GM12878 (cell line): ENCODE data around the gene GRIK1. TPM values are rescaled to one million over a fixed set of nuclear protein-coding genes. Genes with fewer than 3 reads are reported as not detected.

ENCODE experiments used
- ATAC-seq: fragments of 200-7000 bp; cut with Tn5 transposase; 3 replicates; pipeline ENCODE4 v1.9.1; 2020; ENCODE audit warnings: mild to moderate bottlenecking, moderate library complexity
- BruUV-seq: library from RNA; stranded (reverse); fragments of 400-500 nt; replicated peaks from 2 replicates; lab custom pipeline; 2021; lab: Mats Ljungman, UMichigan
- CTCF ChIA-PET: fragments of 300-600 bp; sonication (Branson Sonifier 250); formaldehyde crosslinking; extraction: SDS; loops from one replicate; lab custom pipeline; 2021; ENCODE audit warnings: inconsistent platforms; lab: Yijun Ruan, JAX
- POLR2A ChIA-PET: fragments of 350-600 bp; formaldehyde crosslinking; extraction: SDS; loops from one replicate; lab custom pipeline; 2021; ENCODE audit warnings: inconsistent platforms; lab: Charles Lee
- RAD21 ChIA-PET: fragments of 300-600 bp; sonication (Branson Sonifier 250); formaldehyde crosslinking; loops from one replicate; lab custom pipeline; 2023; ENCODE audit warnings: antibody characterized with exemption; ENCODE audit not compliant: unreplicated experiment; lab: Charles Lee
- SMC1A ChIA-PET: fragments of 300-600 bp; sonication (Branson Sonifier 250); formaldehyde crosslinking; loops from one replicate; lab custom pipeline; 2023; ENCODE audit not compliant: unreplicated experiment, uncharacterized antibody; lab: Charles Lee
- DNase-seq: peaks from one replicate; pipeline ENCODE4 v3.0.0-alpha.2; 2011; ENCODE audit warnings: low read depth, low spot score
- FAIRE-seq: peaks from 3 replicates; lab custom pipeline; 2011; peaks lifted over from hg19 to GRCh38; lab: Jason Lieb, UNC
- H2AFZ ChIP-seq: 2 replicates; pipeline ENCODE4 v1.6.0; 2011; ENCODE audit warnings: low read depth, low read length, control low read depth; ENCODE audit not compliant: control insufficient read depth
- H3K27ac ChIP-seq: 2 replicates; pipeline ENCODE4 v1.5.1; 2011; ENCODE audit warnings: control low read depth; ENCODE audit not compliant: control insufficient read depth, insufficient read depth
- H3K27me3 ChIP-seq, 2 experiments: replicated peaks in 1 of 2; 2 replicates each; pipeline versions ENCODE4 v1.6.0 to v1.6.1; 2011; ENCODE audit warnings: low read length in 1 of 2; ENCODE audit not compliant: control insufficient read depth in 2 of 2, insufficient read depth in 2 of 2
- H3K36me3 ChIP-seq, 2 experiments: 2 replicates each; pipeline ENCODE4 v1.5.1; 2011; ENCODE audit warnings: low read length in 1 of 2; ENCODE audit not compliant: control insufficient read depth in 2 of 2, insufficient read depth in 2 of 2
- H3K4me1 ChIP-seq: 2 replicates; pipeline ENCODE4 v1.6.1; 2011; ENCODE audit warnings: mild to moderate bottlenecking, low read length, moderate library complexity, mixed read lengths; ENCODE audit not compliant: control insufficient read depth, insufficient read depth
- H3K4me2 ChIP-seq: 2 replicates; pipeline ENCODE4 v1.6.0; 2011; ENCODE audit warnings: control low read depth; ENCODE audit not compliant: control insufficient read depth, insufficient read depth
- H3K4me3 ChIP-seq: fragments of 200-600 bp; sonication (generic); 2 replicates; pipeline ENCODE4 v1.5.1; 2016
- H3K79me2 ChIP-seq: 2 replicates; pipeline ENCODE4 v1.6.0; 2011; ENCODE audit warnings: low read length; ENCODE audit not compliant: control insufficient read depth, insufficient read depth
- H3K9ac ChIP-seq: 2 replicates; pipeline ENCODE4 v1.8.0; 2011; ENCODE audit warnings: low read length, control low read depth, mixed read lengths; ENCODE audit not compliant: control insufficient read depth, insufficient read depth
- H3K9me3 ChIP-seq: replicated peaks from 3 replicates; pipeline ENCODE4 v1.5.1; 2011; ENCODE audit warnings: mild to moderate bottlenecking, low read length; ENCODE audit not compliant: control insufficient read depth, insufficient read depth
- H4K20me1 ChIP-seq: 2 replicates; pipeline ENCODE4 v1.6.0; 2011; ENCODE audit not compliant: control insufficient read depth, insufficient read depth
- ATF2 ChIP-seq: IDR thresholded peaks from 2 replicates; pipeline ENCODE4 v1.6.1; 2012; ENCODE audit warnings: low read length, inconsistent platforms
- CHD4 ChIP-seq: fragments of 200-600 bp; sonication (generic); IDR thresholded peaks from 2 replicates; pipeline ENCODE4 v1.6.1; 2016; ENCODE audit warnings: mild to moderate bottlenecking
- CTCF ChIP-seq, 3 experiments: IDR thresholded peaks in 2 of 3; conservative IDR thresholded peaks in 1 of 3; 2 replicates each; pipeline ENCODE4 v1.5.1; 2011; ENCODE audit warnings: low read depth in 3 of 3, low read length in 3 of 3, mild to moderate bottlenecking in 3 of 3, control low read depth in 2 of 3, moderate library complexity in 2 of 3, inconsistent platforms in 1 of 3, mixed read lengths in 1 of 3; ENCODE audit not compliant: control insufficient read depth in 2 of 3, insufficient read depth in 1 of 3; ENCODE audit errors: extremely low read depth in 1 of 3
- KLF5 ChIP-seq: fragments of 450-650 bp; IDR thresholded peaks from 2 replicates; pipeline ENCODE4 v1.6.1; 2014; ENCODE audit warnings: mild to moderate bottlenecking; ENCODE audit not compliant: partially characterized antibody
- MXI1 ChIP-seq: fragments of 150-350 bp; IDR thresholded peaks from 2 replicates; pipeline ENCODE4 v1.6.1; 2011; ENCODE audit warnings: low read depth, mild to moderate bottlenecking, inconsistent platforms, low read length, improper control_type of control experiment
- RCOR1 ChIP-seq: conservative IDR thresholded peaks from 2 replicates; pipeline ENCODE4 v1.6.1; 2012; ENCODE audit warnings: low read depth, low read length, improper control_type of control experiment
- SMAD5 ChIP-seq: IDR thresholded peaks from 2 replicates; pipeline ENCODE4 v1.6.1; 2016; ENCODE audit warnings: antibody characterized with exemption, low read depth
- YY1 ChIP-seq: IDR thresholded peaks from 2 replicates; pipeline ENCODE4 v1.6.1; 2011; ENCODE audit warnings: low read depth, mild to moderate bottlenecking, low read length
- ZSCAN29 ChIP-seq: fragments of 450-650 bp; IDR thresholded peaks from 2 replicates; pipeline ENCODE4 v1.6.1; 2017; ENCODE audit warnings: mild to moderate bottlenecking, moderate library complexity
- WGBS: methylation state at CpG from one replicate; pipeline ENCODE4 v1.1.6; 2016; ENCODE audit warnings: low lambda C conversion rate; ENCODE audit not compliant: insufficient replicate concordance, insufficient coverage; ENCODE audit errors: missing lambda C conversion rate; 5-methylcytosine and 5-hydroxymethylcytosine counted together
- in situ Hi-C: fragments of 300-500 bp; cut with MboI; formaldehyde crosslinking; loops from 9 replicates; pipeline ENCODE4 v1.14.3; 2018; ENCODE audit warnings: mixed read lengths
- intact Hi-C: fragments of 100-400 bp; cut with micrococcal nuclease; formaldehyde crosslinking; loops from one replicate; pipeline ENCODE4 v1.14.2; 2022; ENCODE audit not compliant: unreplicated experiment
- polyA plus RNA-seq, 11 experiments: library from polyadenylated mRNA; depleted of rRNA in 4 of 11; unstranded in 6 of 11; stranded (reverse) in 5 of 11; fragments of >200 nt; fragmentation: Nextera tagmentation in 4 of 11; fragmentation: Illumina TruSeq in 1 of 11; extraction: Ambion mirVana in 4 of 11; extraction: Trizol in 1 of 11; gene quantifications; 1 replicate in 1 of 11; 2 replicates in 10 of 11; pipeline versions ENCODE4 v1.2.1 to v1.2.3, GENCODE V29; 2011 to 2016; ENCODE audit warnings: inconsistent platforms in 2 of 11, missing spikeins in 2 of 11, low read depth in 1 of 11
- total RNA-seq, 4 experiments: library from RNA; depleted of rRNA in 3 of 4; stranded (reverse); fragments of >200 nt in 3 of 4; fragmentation: Illumina TruSeq in 1 of 4; extraction: Trizol in 1 of 4; gene quantifications; 2 replicates each; pipeline versions ENCODE4 v1.2.1 to v1.2.3, GENCODE V29; 2013 to 2021
- TF ChIP-seq, protein P1 (sequence below): IDR thresholded peaks from 2 replicates; pipeline ENCODE4 v1.6.1; 2012; ENCODE audit warnings: mild to moderate bottlenecking, low read depth, low read length
- TF ChIP-seq, protein P2 (sequence below): fragments of 450-650 bp; IDR thresholded peaks from 2 replicates; pipeline ENCODE4 v1.6.1; 2017; ENCODE audit warnings: mild to moderate bottlenecking, low read depth, inconsistent platforms; ENCODE audit not compliant: poor library complexity, severe bottlenecking
- TF ChIP-seq, protein P3 (sequence below): IDR thresholded peaks from 2 replicates; pipeline ENCODE4 v1.6.1; 2011; ENCODE audit warnings: borderline replicate concordance, low read depth, mild to moderate bottlenecking, moderate library complexity, low read length; ENCODE audit not compliant: insufficient read depth, poor library complexity, severe bottlenecking

GRIK1 gene
- total and polyA plus RNA-seq, 10 of the 15 experiments (the other 5 are each of a cell fraction or from before 2014, with no cell fraction given), result 0.05 to 0.13 (median 0.09) TPM; not detected in 7

GRCh38 chr21:29639366-29640079 lies 300.3 kb downstream of the GRIK1 start:
- no peak overlapping the region for H2AFZ ChIP-seq
- H3K9ac ChIP-seq, result no peak overlapping the region
- H3K27ac ChIP-seq, result peak overlapping the region; percentile 56
- POLR2A ChIA-PET, result no interaction called here
- BruUV-seq, result no TSS peak
- DNase-seq, result no peak
- RAD21 ChIA-PET, result no interaction called here
- peak overlapping the region; percentile 22; the same call in 1 of the 2 replicates for H3K4me3 ChIP-seq
- H4K20me1 ChIP-seq, result no peaks in the 10 kb centered on the region
- no peaks in the 10 kb centered on the region for H3K79me2 ChIP-seq
- H3K4me1 ChIP-seq, result peaks cover 15% of the 10 kb centered on the region
- peak; percentile 57 for ATAC-seq
- CTCF ChIA-PET, result interaction anchor here (1.0 to 1.1 kb wide), 2 partner anchors 210 to 211 kb away, joined by 3 read pairs; no protein-coding TSS in a partner anchor
- SMC1A ChIA-PET, result interaction anchor here (1.1 kb wide), 1 partner anchor 11 kb away, joined by 3 read pairs; no protein-coding TSS in a partner anchor
- no peaks in the 10 kb centered on the region for H3K27me3 ChIP-seq
- in situ Hi-C loops (no loop called here), intact Hi-C loops (no loop called here)
- no peak for FAIRE-seq
- no peaks in the 10 kb centered on the region for H3K36me3 ChIP-seq
- H3K9me3 ChIP-seq, result no peaks in the 10 kb centered on the region; the same call in 2 of the 3 replicates
- 7% methylated on average over 5 of the region's 5 CpGs for WGBS
- peak overlapping the region; percentile 43; the same call in 1 of the 2 replicates for H3K4me2 ChIP-seq
- no peak for TF ChIP-seq KLF5
- TF ChIP-seq ZSCAN29, result no peak
- TF ChIP-seq RCOR1, result no peak
- TF ChIP-seq, protein P1, sequence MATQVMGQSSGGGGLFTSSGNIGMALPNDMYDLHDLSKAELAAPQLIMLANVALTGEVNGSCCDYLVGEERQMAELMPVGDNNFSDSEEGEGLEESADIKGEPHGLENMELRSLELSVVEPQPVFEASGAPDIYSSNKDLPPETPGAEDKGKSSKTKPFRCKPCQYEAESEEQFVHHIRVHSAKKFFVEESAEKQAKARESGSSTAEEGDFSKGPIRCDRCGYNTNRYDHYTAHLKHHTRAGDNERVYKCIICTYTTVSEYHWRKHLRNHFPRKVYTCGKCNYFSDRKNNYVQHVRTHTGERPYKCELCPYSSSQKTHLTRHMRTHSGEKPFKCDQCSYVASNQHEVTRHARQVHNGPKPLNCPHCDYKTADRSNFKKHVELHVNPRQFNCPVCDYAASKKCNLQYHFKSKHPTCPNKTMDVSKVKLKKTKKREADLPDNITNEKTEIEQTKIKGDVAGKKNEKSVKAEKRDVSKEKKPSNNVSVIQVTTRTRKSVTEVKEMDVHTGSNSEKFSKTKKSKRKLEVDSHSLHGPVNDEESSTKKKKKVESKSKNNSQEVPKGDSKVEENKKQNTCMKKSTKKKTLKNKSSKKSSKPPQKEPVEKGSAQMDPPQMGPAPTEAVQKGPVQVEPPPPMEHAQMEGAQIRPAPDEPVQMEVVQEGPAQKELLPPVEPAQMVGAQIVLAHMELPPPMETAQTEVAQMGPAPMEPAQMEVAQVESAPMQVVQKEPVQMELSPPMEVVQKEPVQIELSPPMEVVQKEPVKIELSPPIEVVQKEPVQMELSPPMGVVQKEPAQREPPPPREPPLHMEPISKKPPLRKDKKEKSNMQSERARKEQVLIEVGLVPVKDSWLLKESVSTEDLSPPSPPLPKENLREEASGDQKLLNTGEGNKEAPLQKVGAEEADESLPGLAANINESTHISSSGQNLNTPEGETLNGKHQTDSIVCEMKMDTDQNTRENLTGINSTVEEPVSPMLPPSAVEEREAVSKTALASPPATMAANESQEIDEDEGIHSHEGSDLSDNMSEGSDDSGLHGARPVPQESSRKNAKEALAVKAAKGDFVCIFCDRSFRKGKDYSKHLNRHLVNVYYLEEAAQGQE, result no peak
- TF ChIP-seq CHD4, result no peak
- no peak for TF ChIP-seq ATF2
- no peak for TF ChIP-seq MXI1
- TF ChIP-seq SMAD5, result no peak
- TF ChIP-seq, protein P2, sequence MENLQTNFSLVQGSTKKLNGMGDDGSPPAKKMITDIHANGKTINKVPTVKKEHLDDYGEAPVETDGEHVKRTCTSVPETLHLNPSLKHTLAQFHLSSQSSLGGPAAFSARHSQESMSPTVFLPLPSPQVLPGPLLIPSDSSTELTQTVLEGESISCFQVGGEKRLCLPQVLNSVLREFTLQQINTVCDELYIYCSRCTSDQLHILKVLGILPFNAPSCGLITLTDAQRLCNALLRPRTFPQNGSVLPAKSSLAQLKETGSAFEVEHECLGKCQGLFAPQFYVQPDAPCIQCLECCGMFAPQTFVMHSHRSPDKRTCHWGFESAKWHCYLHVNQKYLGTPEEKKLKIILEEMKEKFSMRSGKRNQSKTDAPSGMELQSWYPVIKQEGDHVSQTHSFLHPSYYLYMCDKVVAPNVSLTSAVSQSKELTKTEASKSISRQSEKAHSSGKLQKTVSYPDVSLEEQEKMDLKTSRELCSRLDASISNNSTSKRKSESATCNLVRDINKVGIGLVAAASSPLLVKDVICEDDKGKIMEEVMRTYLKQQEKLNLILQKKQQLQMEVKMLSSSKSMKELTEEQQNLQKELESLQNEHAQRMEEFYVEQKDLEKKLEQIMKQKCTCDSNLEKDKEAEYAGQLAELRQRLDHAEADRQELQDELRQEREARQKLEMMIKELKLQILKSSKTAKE, result no peak
- TF ChIP-seq CTCF (IDR thresholded peaks at IDR 0.05 in 2 of 3, conservative IDR thresholded peaks at IDR 0.05 in 1 of 3; ENCODE audit: control insufficient read depth in 2 of 3, extremely low read depth in 1 of 3, insufficient read depth in 1 of 3, low read depth in 3 of 3, low read length in 3 of 3), result no peak
- TF ChIP-seq YY1, result no peak
- TF ChIP-seq, protein P3, sequence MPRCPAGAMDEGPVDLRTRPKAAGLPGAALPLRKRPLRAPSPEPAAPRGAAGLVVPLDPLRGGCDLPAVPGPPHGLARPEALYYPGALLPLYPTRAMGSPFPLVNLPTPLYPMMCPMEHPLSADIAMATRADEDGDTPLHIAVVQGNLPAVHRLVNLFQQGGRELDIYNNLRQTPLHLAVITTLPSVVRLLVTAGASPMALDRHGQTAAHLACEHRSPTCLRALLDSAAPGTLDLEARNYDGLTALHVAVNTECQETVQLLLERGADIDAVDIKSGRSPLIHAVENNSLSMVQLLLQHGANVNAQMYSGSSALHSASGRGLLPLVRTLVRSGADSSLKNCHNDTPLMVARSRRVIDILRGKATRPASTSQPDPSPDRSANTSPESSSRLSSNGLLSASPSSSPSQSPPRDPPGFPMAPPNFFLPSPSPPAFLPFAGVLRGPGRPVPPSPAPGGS, result no peak
